HFFc6 (cell line): ENCODE measurements around the gene PLCD4. TPM values are rescaled to one million over a fixed set of nuclear protein-coding genes. Genes with fewer than 3 reads are reported as not detected.

Source experiments
- DNase-seq: peaks from one replicate; pipeline ENCODE4 v3.0.0-alpha.2; 2018
- H3K27ac Mint-ChIP-seq: 2 replicates; pipeline ENCODE4 v1.8.0; 2020; ENCODE audit warnings: mild to moderate bottlenecking, mixed read lengths
- H3K27me3 Mint-ChIP-seq: 2 replicates; pipeline ENCODE4 v1.8.0; 2021; ENCODE audit warnings: mild to moderate bottlenecking, moderate library complexity, mixed read lengths; ENCODE audit not compliant: insufficient read depth
- H3K36me3 Mint-ChIP-seq: 2 replicates; pipeline ENCODE4 v1.8.0; 2021; ENCODE audit warnings: low read depth, mixed read lengths
- H3K4me1 Mint-ChIP-seq: 2 replicates; pipeline ENCODE4 v1.8.0; 2020; ENCODE audit warnings: low read depth, mixed read lengths
- H3K4me3 Mint-ChIP-seq: 2 replicates; pipeline ENCODE4 v1.8.0; 2020; ENCODE audit warnings: mild to moderate bottlenecking, moderate library complexity, mixed read lengths
- H3K9me3 Mint-ChIP-seq: 2 replicates; pipeline ENCODE4 v1.8.0; 2020; ENCODE audit warnings: mild to moderate bottlenecking, mixed read lengths
- CTCF ChIP-seq: fragments of 200-600 bp; sonication (generic); IDR thresholded peaks from 2 replicates; pipeline ENCODE4 v1.5.0; 2021; ENCODE audit warnings: antibody characterized with exemption, mild to moderate bottlenecking
- total RNA-seq, 6 experiments: library from RNA; stranded (reverse); fragmentation: NEBNext Ultra II Directional; extraction: Animal tissue kit (Norgen Biotek cat#: 25700); gene quantifications; 2 replicates in 1 of 6; 3 replicates in 5 of 6; pipeline ENCODE4 v1.2.3, GENCODE V29; 2021

The PLCD4 gene
- total RNA-seq, 6 experiments from 2014 or later: 0.61 to 1.3 (median 0.83) TPM

GRCh38 chr2:218635719-218636118, 28.0 kb downstream of the PLCD4 start:
- no peak for DNase-seq
- TF ChIP-seq CTCF: no peak
- H3K36me3 Mint-ChIP-seq: peaks cover 18% of the 10 kb centered on the region
- H3K9me3 Mint-ChIP-seq: no peaks in the 10 kb centered on the region
- no peak overlapping the region for H3K4me3 Mint-ChIP-seq
- peaks cover 6% of the 10 kb centered on the region for H3K4me1 Mint-ChIP-seq
- H3K27me3 Mint-ChIP-seq: no peaks in the 10 kb centered on the region
- H3K27ac Mint-ChIP-seq: no peak overlapping the region

- no peak for TF ChIP-seq CTCF
- Mint-ChIP-seq H3K9me3 (no peaks in the 10 kb centered on the region), H3K4me1 (no peaks in the 10 kb centered on the region), H3K27ac (no peak overlapping the region), H3K36me3 (peaks cover 18% of the 10 kb centered on the region), H3K27me3 (no peaks in the 10 kb centered on the region), H3K4me3 (no peak overlapping the region)
- no peak for DNase-seq
Measured at GRCh38 chr2:218638372-218638771, 30.7 kb downstream of the PLCD4 start.

- peaks cover 13% of the 10 kb centered on the region for H3K36me3 Mint-ChIP-seq
- TF ChIP-seq CTCF: no peak
Measured at GRCh38 chr2:218642121-218642656, 34.5 kb downstream of the PLCD4 start.

GRCh38 chr2:218642786-218643185, 35.1 kb downstream of the PLCD4 start:
- peaks cover 11% of the 10 kb centered on the region for H3K4me1 Mint-ChIP-seq
- no peak overlapping the region for H3K27ac Mint-ChIP-seq
- H3K4me3 Mint-ChIP-seq: no peak overlapping the region
- TF ChIP-seq CTCF: no peak
- no peaks in the 10 kb centered on the region for H3K9me3 Mint-ChIP-seq
- peaks cover 13% of the 10 kb centered on the region for H3K36me3 Mint-ChIP-seq
- DNase-seq: no peak
- H3K27me3 Mint-ChIP-seq: no peaks in the 10 kb centered on the region; the same call in 1 of the 2 replicates

More at GRCh38 chr2:218642121-218642656, 34.5 kb downstream of the PLCD4 start:
- no peak overlapping the region for H3K27ac Mint-ChIP-seq
- no peak for DNase-seq
- H3K4me3 Mint-ChIP-seq: no peak overlapping the region
- peaks cover 11% of the 10 kb centered on the region for H3K4me1 Mint-ChIP-seq
- H3K27me3 Mint-ChIP-seq: no peaks in the 10 kb centered on the region; the same call in 1 of the 2 replicates
- no peaks in the 10 kb centered on the region for H3K9me3 Mint-ChIP-seq

- no peak overlapping the region for H3K27ac Mint-ChIP-seq
- H3K9me3 Mint-ChIP-seq: no peaks in the 10 kb centered on the region
- peaks cover 24% of the 10 kb centered on the region for H3K36me3 Mint-ChIP-seq
- no peak overlapping the region for H3K4me3 Mint-ChIP-seq
- TF ChIP-seq CTCF: no peak
- H3K4me1 Mint-ChIP-seq: peaks cover 11% of the 10 kb centered on the region
- DNase-seq: no peak
- no peaks in the 10 kb centered on the region; the same call in 1 of the 2 replicates for H3K27me3 Mint-ChIP-seq
Measured at GRCh38 chr2:218643751-218644310, 36.1 kb downstream of the PLCD4 start.
